ENCODE results near the gene CBX5. TPM values are rescaled to one million over a fixed set of nuclear protein-coding genes. Genes with fewer than 3 reads are reported as not detected.

CBX5 gene
- total and polyA plus RNA-seq, 2 of the 8 experiments (the other 6 are each of a cell fraction or from before 2014, with no cell fraction given): 62.4 to 231 TPM

DNA sequence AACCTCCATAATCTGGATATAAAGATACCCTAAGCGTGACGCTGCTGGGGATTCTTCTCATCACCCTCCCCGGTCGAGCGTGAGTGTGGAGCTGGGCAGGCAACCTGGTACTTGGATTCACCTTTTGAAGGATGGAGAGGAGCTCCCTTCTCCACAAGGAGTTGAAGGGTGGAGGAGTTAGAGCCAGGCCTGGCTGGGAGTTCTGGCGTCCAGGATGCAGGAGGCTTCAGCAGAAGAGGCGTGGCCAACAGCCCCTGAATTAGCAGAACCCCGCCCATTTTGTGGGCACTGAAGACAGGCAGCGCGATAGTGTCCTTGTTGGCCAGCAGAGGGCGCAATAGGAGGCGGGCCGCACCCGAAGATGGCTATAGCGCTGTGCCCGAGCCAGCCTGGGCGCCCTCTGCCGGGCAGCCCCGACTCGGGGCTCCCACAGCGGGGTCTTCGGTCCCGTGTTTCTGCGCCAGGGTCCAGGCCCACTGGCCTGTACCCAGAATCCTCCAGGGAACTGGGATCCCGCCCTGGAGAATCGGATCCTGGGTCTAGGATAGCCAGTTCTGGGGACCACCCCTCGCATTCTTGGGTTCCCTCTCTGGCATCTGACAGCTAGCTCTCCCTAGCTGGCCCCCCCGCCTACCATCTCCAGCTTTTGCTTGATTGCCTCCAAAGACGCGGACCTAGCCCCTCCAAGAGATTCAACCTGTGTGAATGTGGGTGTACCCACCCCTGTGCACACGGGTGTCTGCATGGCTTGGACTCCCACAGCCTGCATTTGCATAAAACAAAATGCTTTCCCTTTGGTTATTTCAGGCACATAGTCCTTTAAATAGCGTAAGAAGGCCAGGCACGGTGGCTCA lies 65.1 kb downstream of the CBX5 start (continued):
- no peak for TF ChIP-seq RBBP5 (IDR thresholded peaks at IDR 0.05; ENCODE audit: borderline replicate concordance, low read depth, low read length)
- TF ChIP-seq YY1 (IDR thresholded peaks at IDR 0.05; ENCODE audit: low read depth, low read length): peak; percentile 83
- TF ChIP-seq ZNF274 (IDR thresholded peaks at IDR 0.05; ENCODE audit: borderline replicate concordance, extremely low read depth, low read length): no peak
- TF ChIP-seq CTCF (IDR thresholded peaks at IDR 0.05; ENCODE audit: control extremely low read depth in 1 of 3, insufficient read depth in 1 of 3, low read depth in 1 of 3, low read length in 3 of 3): peak; percentile 98 to 100 (median 100)
- no peak for TF ChIP-seq BRCA1 (IDR thresholded peaks at IDR 0.05; ENCODE audit: low read depth, low read length)
- no peak for TF ChIP-seq KDM5A (IDR thresholded peaks at IDR 0.05; ENCODE audit: low read length)
- TF ChIP-seq ASH2L (IDR thresholded peaks at IDR 0.05; ENCODE audit: low read length): peak; percentile 45
- TF ChIP-seq SAP30 (IDR thresholded peaks at IDR 0.05; ENCODE audit: insufficient read depth, insufficient replicate concordance, low read length): no peak
- no peak for TF ChIP-seq SIX5 (IDR thresholded peaks at IDR 0.05; ENCODE audit: low read depth, low read length)
- peak; percentile 54 for TF ChIP-seq SRF (IDR thresholded peaks at IDR 0.05; ENCODE audit: low read depth, low read length)
- TF ChIP-seq CEBPB (IDR thresholded peaks at IDR 0.05; ENCODE audit: low read depth, low read length): no peak
- TF ChIP-seq, protein P1, sequence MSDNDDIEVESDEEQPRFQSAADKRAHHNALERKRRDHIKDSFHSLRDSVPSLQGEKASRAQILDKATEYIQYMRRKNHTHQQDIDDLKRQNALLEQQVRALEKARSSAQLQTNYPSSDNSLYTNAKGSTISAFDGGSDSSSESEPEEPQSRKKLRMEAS (IDR thresholded peaks at IDR 0.05): peak; percentile 72
- no peak for TF ChIP-seq PHF8 (conservative IDR thresholded peaks at IDR 0.05; ENCODE audit: low read depth, low read length)
- TF ChIP-seq TBP (IDR thresholded peaks at IDR 0.05; ENCODE audit: low read depth, low read length): no peak
- TF ChIP-seq TAF7 (optimal IDR thresholded peaks at IDR 0.05; ENCODE audit: borderline replicate concordance, low read depth, low read length): peak; percentile 94
- no peak for TF ChIP-seq KDM1A (IDR thresholded peaks at IDR 0.05; ENCODE audit: borderline replicate concordance, low read length)
- TF ChIP-seq RNF2 (IDR thresholded peaks at IDR 0.05; ENCODE audit: borderline replicate concordance, low read depth, low read length, missing control alignments, poor library complexity, severe bottlenecking): no peak
- peak; percentile 26 for TF ChIP-seq NANOG (IDR thresholded peaks at IDR 0.05; ENCODE audit: insufficient read depth, low read depth, low read length, poor library complexity, severe bottlenecking)
